KBM-7 (cell line): ENCODE results near the gene UGT2B15.
"Not testable (repeated sequence)": the region's sequence is repeated elsewhere in the genome, so short reads cannot be mapped to it uniquely, and the experiment has no call there.

Experiments
- DNase-seq: peaks from one replicate; pipeline ENCODE4 v3.0.0-alpha.2; 2015
- in situ Hi-C: fragments of 300-500 bp; cut with MboI; formaldehyde crosslinking; loops from 2 replicates; pipeline ENCODE4 v1.14.3; 2020; ENCODE audit warnings: low sequenced_read_pairs, low pct_unique_long_range_greater_than_20kb, mixed read lengths

The UGT2B15 gene

DNA sequence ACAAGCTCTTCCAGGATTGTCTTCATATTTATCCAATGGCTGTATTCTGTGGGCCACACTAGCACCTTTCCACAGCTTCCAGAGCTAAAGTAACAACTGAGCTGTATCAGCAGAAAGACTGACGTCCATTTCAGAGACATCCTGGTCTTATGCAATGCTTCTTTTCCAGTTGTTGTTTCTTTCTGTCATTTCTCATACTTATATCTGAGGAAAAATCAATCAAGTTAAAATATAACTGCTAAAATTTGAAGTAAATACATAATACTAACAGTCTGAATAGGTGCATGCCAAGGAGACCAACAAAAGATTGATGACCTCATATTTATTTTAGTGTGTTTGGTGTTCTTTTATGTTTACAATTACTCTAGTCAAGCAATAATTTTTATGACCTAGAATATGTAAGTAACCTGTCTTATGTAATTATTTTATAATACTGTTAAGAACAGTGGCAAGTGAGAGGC is at the start of gene UGT2B15:
UGT2B15 (minus strand) TSS at position 174 of the 461 bp plus-strand sequence; CDS start at position 140, 34 bp downstream.
- DNase-seq, in situ Hi-C loops: not testable (repeated sequence)

- in situ Hi-C loops: no loop called here
- no peak for DNase-seq
Observed at GRCh38 chr4:68719075-68719473, 48.6 kb upstream of the UGT2B15 start.

- DNase-seq: no peak
- in situ Hi-C loops: no loop called here
Observed at GRCh38 chr4:68718447-68719074, 48.1 kb upstream of the UGT2B15 start.

GRCh38 chr4:68717999-68718398 is 47.5 kb upstream of the UGT2B15 start:
- in situ Hi-C loops: no loop called here
- DNase-seq: no peak

GRCh38 chr4:68714400-68714799 is 43.9 kb upstream of the UGT2B15 start:
- in situ Hi-C loops: no loop called here
- DNase-seq: no peak

GRCh38 chr4:68712207-68712606 is 41.8 kb upstream of the UGT2B15 start:
- in situ Hi-C loops: no loop called here
- no peak for DNase-seq

GRCh38 chr4:68708566-68708965 is 38.1 kb upstream of the UGT2B15 start:
- DNase-seq: no peak
- in situ Hi-C loops: no loop called here

- DNase-seq, in situ Hi-C loops: not testable (repeated sequence)
Observed at GRCh38 chr4:68703168-68703567, 32.7 kb upstream of the UGT2B15 start.

DNA sequence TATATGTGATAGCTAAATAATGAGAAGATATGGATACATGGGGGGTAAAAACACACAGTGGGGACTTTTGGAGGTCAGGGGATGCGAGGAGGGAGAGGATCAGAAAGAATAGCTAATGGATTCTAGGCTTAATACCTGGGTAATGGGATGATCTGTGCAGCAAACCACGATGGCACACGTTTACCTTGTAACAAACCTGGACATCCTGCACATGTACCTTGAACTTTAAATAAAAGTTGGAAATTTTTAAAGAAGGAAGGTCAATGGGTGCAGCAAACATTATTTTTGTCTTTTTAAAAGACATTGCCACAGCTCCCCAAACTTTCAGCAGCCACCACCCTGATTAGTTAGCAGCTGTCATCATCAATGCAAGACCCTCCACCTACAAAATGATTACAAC is 29.7 kb upstream of the UGT2B15 start:
- DNase-seq: no peak
- in situ Hi-C loops: no loop called here

- in situ Hi-C loops: no loop called here
- peak; percentile 88 for DNase-seq
Observed at GRCh38 chr4:68693325-68694075, 23.0 kb upstream of the UGT2B15 start.

DNA sequence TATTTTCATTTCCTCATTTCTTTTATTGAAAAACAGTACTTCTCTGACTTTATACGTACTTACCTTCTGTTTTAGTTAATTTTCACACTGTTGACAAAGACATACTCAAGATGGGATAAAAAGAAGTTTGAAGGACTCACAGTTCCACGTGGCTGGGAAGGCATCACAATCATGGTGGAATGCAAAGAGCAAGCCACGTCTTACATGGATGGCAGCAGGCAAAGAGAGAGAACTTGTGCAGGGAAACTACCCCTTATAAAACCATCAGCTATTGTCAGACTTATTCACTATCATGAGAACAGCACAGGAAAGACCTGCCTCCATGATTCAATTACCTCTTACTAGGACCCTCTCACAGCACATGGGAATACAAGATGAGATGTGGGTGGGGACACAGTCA is 20.7 kb upstream of the UGT2B15 start:
- DNase-seq: no peak
- in situ Hi-C loops: no loop called here

DNA sequence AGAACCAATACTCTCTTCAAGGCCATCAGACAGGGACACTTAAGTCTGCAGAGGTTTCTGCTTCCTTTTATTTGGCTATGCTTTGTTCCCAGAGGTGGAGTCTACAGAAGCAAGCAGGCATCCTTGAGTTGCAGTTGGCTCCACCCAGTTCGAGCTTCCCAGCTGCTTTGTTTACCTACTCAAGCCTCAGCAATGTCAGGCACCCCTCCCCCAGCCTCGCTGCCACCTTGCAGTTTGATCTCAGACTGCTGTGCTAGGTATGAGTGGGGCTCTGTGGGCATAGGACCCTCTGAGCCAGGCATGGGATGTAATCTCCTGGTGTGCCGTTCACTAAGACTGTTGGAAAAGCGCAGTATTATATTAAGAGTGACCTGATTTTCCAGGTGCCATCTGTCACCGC is 12.6 kb upstream of the UGT2B15 start:
- no peak for DNase-seq
- in situ Hi-C loops: no loop called here

DNA sequence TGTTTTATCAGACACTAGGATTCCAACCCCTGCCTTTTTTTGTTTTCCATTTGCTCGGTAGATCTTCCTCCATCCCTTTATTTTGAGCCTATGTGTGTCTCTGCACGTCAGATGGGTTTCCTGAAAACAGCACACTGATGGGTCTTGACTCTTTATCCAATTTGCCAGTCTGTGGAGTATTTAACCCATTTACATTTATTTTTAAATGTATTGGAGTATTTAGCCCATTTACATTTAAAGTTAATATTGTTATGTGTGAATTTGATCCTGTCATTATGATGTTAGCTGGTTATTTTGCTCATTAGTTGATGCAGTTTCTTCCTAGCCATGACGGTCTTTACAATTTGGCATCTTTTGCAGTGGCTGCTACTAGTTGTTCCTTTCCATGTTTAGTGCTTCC is 10.8 kb upstream of the UGT2B15 start:
- in situ Hi-C loops, DNase-seq: not testable (repeated sequence)

GRCh38 chr4:68673143-68673542 is 2.7 kb upstream of the UGT2B15 start:
- no peak for DNase-seq
- in situ Hi-C loops: no loop called here

- in situ Hi-C loops, DNase-seq: not testable (repeated sequence)
Observed at GRCh38 chr4:68671217-68671616, 765 bp upstream of the UGT2B15 start.

DNA sequence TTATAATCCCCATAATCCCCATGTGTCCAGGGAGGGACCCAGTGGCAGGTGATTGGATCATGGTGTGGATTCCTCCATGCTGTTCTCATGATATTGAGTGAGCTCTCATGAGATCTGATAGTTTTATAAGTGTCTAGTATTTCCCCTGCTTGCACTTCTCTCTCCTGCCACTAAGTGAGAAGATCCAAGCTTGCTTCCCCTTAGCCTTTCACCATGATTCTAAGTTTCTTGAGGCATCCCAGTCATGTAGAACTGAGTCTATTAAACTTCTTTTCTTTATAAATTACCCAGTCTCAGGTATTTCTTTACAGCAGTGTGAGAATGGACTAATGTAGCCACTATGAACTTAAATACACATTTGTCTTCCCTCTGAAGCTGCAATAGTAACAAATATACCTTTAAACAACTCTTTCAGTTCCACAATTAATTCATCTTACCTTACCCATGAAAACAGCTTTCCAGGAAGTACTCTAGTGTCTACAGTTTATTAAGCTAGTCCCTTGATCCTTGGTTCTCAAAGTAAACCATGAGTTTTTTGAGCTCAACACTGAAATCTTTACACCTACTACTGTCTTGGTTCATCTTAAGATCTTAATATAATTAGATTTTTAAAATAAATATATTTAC is 1.8 kb downstream of the UGT2B15 start:
- DNase-seq, in situ Hi-C loops: not testable (repeated sequence)

- in situ Hi-C loops, DNase-seq: not testable (repeated sequence)
Observed at GRCh38 chr4:68667551-68667950, 2.9 kb downstream of the UGT2B15 start.

DNA sequence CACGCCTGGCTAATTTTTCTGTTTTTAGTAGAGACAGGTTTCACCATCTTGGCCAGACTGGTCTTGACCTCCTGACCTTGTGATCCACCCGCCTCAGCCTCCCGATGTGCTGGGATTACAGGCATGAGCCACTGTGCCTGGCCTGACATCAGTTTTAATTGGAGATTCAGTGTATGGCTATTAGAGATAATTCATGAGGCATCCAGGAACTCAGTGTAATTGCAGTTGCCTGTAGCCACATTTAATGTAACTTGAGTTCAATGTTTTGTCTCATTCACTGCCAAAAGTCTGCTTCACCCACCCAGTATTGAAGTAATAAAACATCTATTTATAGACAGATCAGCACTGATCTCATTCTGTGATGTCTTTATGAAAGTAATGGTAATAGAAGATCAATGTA is 5.7 kb downstream of the UGT2B15 start:
- in situ Hi-C loops, DNase-seq: not testable (repeated sequence)

GRCh38 chr4:68662836-68663574 is 7.4 kb downstream of the UGT2B15 start:
- DNase-seq, in situ Hi-C loops: not testable (repeated sequence)
